ENCODE results near the gene CSRNP2. TPM values are rescaled to one million over a fixed set of nuclear protein-coding genes. Genes with fewer than 3 reads are reported as not detected.

CSRNP2 gene
- total and polyA plus RNA-seq, 2 experiments from 2014 or later, result 6.9 to 30.9 TPM

DNA sequence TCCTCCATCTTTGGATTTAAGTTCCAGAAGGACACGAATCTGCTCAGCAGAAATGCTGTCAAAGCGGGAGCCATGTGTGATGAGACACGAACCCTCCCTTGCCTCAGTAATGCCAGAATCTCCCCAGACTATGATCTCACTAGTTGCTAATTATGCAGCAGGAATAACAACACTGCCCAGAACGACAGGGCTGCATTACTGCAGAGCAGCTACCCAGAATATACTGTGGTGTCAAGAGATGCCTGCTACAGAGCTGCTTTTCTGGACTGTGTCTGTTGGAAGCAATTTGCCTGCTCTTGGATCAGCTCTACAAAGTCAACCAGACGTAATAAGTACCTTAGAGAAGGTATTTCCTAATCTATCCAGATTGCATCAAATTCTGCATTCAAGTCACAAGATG, 5.5 kb downstream of the CSRNP2 start:
- Histone ChIP-seq H3K4me1 (ENCODE audit: insufficient read depth) (peaks cover 12% of the 10 kb centered on the region), H3K4me2 (no peak overlapping the region), H3K27me3 (ENCODE audit: insufficient read depth) (no peaks in the 10 kb centered on the region), H3K79me2 (replicated peaks; ENCODE audit: insufficient read depth) (peaks cover 73% of the 10 kb centered on the region), H3K9me2 (ENCODE audit: insufficient read depth) (no peaks in the 10 kb centered on the region), H2AFZ (no peak overlapping the region), H4K20me1 (replicated peaks; ENCODE audit: insufficient read depth) (peaks cover 31% of the 10 kb centered on the region), H3K36me3 (ENCODE audit: insufficient read depth) (peaks cover 4% of the 10 kb centered on the region; the same call in 1 of the 2 replicates), H3K27ac (ENCODE audit: low read depth) (no peak overlapping the region), H3K4me3 (no peak overlapping the region), H3F3A (replicated peaks; ENCODE audit: low read depth) (no peaks in the 10 kb centered on the region; the same call in 1 of the 2 replicates)
- Mint-ChIP-seq H3K4me1 (peaks cover 17% of the 10 kb centered on the region), H3K4me3 (no peak overlapping the region), H3K36me3 (ENCODE audit: low read depth) (peaks cover 27% of the 10 kb centered on the region), H3K27ac (no peak overlapping the region), H3K27me3 (ENCODE audit: insufficient read depth, low read depth, poor library complexity) (peaks cover 8% of the 10 kb centered on the region), H3K9me3 (no peaks in the 10 kb centered on the region)
- no peak for ATAC-seq
- TF ChIP-seq JUNB (IDR thresholded peaks at IDR 0.05; ENCODE audit: unreplicated experiment) (no peak), ZNF114 (CRISPR knock-in tag; IDR thresholded peaks at IDR 0.05) (no peak), POLR2AphosphoS5 (IDR thresholded peaks at IDR 0.05; ENCODE audit: low read depth) (no peak), CREB1 (CRISPR knock-in tag; IDR thresholded peaks at IDR 0.05; ENCODE audit: low read depth) (no peak)
- TF ChIP-seq, protein P1, sequence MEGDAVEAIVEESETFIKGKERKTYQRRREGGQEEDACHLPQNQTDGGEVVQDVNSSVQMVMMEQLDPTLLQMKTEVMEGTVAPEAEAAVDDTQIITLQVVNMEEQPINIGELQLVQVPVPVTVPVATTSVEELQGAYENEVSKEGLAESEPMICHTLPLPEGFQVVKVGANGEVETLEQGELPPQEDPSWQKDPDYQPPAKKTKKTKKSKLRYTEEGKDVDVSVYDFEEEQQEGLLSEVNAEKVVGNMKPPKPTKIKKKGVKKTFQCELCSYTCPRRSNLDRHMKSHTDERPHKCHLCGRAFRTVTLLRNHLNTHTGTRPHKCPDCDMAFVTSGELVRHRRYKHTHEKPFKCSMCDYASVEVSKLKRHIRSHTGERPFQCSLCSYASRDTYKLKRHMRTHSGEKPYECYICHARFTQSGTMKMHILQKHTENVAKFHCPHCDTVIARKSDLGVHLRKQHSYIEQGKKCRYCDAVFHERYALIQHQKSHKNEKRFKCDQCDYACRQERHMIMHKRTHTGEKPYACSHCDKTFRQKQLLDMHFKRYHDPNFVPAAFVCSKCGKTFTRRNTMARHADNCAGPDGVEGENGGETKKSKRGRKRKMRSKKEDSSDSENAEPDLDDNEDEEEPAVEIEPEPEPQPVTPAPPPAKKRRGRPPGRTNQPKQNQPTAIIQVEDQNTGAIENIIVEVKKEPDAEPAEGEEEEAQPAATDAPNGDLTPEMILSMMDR (conservative IDR thresholded peaks at IDR 0.05; ENCODE audit: low read depth in 2 of 2), result no peak
- no peak for DNase-seq (ENCODE audit: low spot score)

DNA sequence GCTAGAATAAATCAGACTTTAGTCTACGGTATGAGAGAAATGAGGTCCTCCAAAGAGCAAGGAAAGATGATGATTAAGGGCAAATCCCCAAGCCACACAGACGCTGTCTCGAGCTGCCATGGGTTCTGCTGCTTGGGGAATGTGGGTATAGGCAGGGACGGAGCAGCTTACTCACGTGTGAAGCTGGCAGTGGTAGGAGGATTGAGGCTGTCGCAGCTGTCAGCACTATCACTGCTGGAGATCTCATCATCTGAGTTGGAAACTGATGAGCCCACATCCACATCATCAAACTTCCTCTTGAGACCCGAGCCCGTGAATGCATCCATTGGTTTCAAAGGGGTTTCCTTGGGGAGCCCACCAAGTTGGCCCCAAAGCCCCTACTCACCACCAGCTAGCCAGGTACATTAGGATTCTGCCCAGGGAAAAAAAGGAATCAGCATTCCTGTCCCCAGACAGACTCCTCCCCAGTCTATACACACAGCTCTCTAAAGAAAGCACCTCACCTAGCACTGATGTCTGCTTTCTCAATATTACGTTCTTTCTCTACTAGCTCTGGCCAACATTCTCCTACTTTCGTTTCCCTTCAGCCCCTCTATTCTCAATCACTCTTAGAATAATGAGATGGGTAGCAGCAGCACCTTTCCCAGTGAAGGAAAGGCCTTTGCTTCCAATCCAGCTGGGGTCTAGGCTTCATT, 7.0 kb downstream of the CSRNP2 start:
- no peak for ATAC-seq
- H2AFZ ChIP-seq, result no peak overlapping the region
- peaks cover 13% of the 10 kb centered on the region; the same call in 1 of the 2 replicates for H3K36me3 ChIP-seq (ENCODE audit: insufficient read depth)
- no peak overlapping the region for H3K4me2 ChIP-seq
- peaks cover 21% of the 10 kb centered on the region for H4K20me1 ChIP-seq (replicated peaks; ENCODE audit: insufficient read depth)
- Mint-ChIP-seq H3K9me3 (no peaks in the 10 kb centered on the region), H3K36me3 (ENCODE audit: low read depth) (peaks cover 42% of the 10 kb centered on the region), H3K4me3 (no peak overlapping the region), H3K4me1 (peaks cover 5% of the 10 kb centered on the region; the same call in 2 of the 3 replicates), H3K27ac (peak overlapping the region; percentile 42), H3K27me3 (ENCODE audit: insufficient read depth, low read depth, poor library complexity) (peaks cover 4% of the 10 kb centered on the region)
- no peak for DNase-seq (ENCODE audit: low spot score)
- no peaks in the 10 kb centered on the region for H3K9me2 ChIP-seq (ENCODE audit: insufficient read depth)
- 0 out of 2 replicates have a peak overlapping the region, but pooled peaks have one; percentile 10 for H3K27ac ChIP-seq (ENCODE audit: low read depth)
- H3K27me3 ChIP-seq (ENCODE audit: insufficient read depth), result no peaks in the 10 kb centered on the region
- H3K4me3 ChIP-seq, result no peak overlapping the region
- H3F3A ChIP-seq (replicated peaks; ENCODE audit: low read depth), result no peaks in the 10 kb centered on the region
- 0 out of 2 replicates have a peak, but pooled peaks cover under 1% of the 10 kb centered on the region for H3K4me1 ChIP-seq (ENCODE audit: insufficient read depth)
- TF ChIP-seq, protein P1 (conservative IDR thresholded peaks at IDR 0.05; ENCODE audit: low read depth in 2 of 2), result no peak
- TF ChIP-seq EZH2 (IDR thresholded peaks at IDR 0.05; ENCODE audit: low read depth, unreplicated experiment) (no peak), JUNB (IDR thresholded peaks at IDR 0.05; ENCODE audit: unreplicated experiment) (no peak), CREB1 (CRISPR knock-in tag; IDR thresholded peaks at IDR 0.05; ENCODE audit: low read depth) (no peak), EZH2phosphoT487 (IDR thresholded peaks at IDR 0.05; ENCODE audit: unreplicated experiment) (no peak), ZNF331 (CRISPR knock-in tag; IDR thresholded peaks at IDR 0.05; ENCODE audit: low read depth) (no peak), ZNF114 (CRISPR knock-in tag; IDR thresholded peaks at IDR 0.05) (no peak)
- TF ChIP-seq, protein P2, sequence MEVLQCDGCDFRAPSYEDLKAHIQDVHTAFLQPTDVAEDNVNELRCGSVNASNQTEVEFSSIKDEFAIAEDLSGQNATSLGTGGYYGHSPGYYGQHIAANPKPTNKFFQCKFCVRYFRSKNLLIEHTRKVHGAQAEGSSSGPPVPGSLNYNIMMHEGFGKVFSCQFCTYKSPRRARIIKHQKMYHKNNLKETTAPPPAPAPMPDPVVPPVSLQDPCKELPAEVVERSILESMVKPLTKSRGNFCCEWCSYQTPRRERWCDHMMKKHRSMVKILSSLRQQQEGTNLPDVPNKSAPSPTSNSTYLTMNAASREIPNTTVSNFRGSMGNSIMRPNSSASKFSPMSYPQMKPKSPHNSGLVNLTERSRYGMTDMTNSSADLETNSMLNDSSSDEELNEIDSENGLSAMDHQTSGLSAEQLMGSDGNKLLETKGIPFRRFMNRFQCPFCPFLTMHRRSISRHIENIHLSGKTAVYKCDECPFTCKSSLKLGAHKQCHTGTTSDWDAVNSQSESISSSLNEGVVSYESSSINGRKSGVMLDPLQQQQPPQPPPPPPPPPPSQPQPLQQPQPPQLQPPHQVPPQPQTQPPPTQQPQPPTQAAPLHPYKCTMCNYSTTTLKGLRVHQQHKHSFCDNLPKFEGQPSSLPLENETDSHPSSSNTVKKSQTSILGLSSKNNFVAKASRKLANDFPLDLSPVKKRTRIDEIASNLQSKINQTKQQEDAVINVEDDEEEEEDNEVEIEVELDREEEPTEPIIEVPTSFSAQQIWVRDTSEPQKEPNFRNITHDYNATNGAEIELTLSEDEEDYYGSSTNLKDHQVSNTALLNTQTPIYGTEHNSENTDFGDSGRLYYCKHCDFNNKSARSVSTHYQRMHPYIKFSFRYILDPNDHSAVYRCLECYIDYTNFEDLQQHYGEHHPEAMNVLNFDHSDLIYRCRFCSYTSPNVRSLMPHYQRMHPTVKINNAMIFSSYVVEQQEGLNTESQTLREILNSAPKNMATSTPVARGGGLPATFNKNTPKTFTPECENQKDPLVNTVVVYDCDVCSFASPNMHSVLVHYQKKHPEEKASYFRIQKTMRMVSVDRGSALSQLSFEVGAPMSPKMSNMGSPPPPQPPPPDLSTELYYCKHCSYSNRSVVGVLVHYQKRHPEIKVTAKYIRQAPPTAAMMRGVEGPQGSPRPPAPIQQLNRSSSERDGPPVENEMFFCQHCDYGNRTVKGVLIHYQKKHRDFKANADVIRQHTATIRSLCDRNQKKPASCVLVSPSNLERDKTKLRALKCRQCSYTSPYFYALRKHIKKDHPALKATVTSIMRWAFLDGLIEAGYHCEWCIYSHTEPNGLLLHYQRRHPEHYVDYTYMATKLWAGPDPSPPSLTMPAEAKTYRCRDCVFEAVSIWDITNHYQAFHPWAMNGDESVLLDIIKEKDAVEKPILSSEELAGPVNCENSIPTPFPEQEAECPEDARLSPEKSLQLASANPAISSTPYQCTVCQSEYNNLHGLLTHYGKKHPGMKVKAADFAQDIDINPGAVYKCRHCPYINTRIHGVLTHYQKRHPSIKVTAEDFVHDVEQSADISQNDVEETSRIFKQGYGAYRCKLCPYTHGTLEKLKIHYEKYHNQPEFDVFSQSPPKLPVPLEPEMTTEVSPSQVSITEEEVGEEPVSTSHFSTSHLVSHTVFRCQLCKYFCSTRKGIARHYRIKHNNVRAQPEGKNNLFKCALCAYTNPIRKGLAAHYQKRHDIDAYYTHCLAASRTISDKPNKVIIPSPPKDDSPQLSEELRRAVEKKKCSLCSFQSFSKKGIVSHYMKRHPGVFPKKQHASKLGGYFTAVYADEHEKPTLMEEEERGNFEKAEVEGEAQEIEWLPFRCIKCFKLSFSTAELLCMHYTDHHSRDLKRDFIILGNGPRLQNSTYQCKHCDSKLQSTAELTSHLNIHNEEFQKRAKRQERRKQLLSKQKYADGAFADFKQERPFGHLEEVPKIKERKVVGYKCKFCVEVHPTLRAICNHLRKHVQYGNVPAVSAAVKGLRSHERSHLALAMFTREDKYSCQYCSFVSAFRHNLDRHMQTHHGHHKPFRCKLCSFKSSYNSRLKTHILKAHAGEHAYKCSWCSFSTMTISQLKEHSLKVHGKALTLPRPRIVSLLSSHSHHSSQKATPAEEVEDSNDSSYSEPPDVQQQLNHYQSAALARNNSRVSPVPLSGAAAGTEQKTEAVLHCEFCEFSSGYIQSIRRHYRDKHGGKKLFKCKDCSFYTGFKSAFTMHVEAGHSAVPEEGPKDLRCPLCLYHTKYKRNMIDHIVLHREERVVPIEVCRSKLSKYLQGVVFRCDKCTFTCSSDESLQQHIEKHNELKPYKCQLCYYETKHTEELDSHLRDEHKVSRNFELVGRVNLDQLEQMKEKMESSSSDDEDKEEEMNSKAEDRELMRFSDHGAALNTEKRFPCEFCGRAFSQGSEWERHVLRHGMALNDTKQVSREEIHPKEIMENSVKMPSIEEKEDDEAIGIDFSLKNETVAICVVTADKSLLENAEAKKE (CRISPR knock-in tag; IDR thresholded peaks at IDR 0.05), result no peak
- H3K79me2 ChIP-seq (replicated peaks; ENCODE audit: insufficient read depth), result peaks cover 61% of the 10 kb centered on the region
